SK-N-MC (cell line): ENCODE results near the gene TULP3.

Experiments used
- EZH2 ChIP-seq: fragments of 200-600 bp; sonication (generic); IDR thresholded peaks from one replicate; pipeline ENCODE4 v1.6.1; 2017; ENCODE audit warnings: antibody characterized with exemption
- POLR2AphosphoS5 ChIP-seq: IDR thresholded peaks from 2 replicates; pipeline ENCODE4 v1.6.1; 2012; ENCODE audit warnings: mild to moderate bottlenecking, low read depth, low read length, borderline replicate concordance

GRCh38 chr12:2860170-2860569 is 30.5 kb upstream of the TULP3 start:
- TF ChIP-seq POLR2AphosphoS5: no peak
- TF ChIP-seq EZH2: no peak
